T-helper 17 cell (primary cell): ENCODE results near the gene CPT2. TPM values are rescaled to one million over a fixed set of nuclear protein-coding genes. Genes with fewer than 3 reads are reported as not detected.
A peak's percentile ranks its signal among the peaks of the same experiment; 100 is the strongest.

Experiments used
- ATAC-seq: fragments of 150-1000 bp; cut with Tn5 transposase; 2 replicates; pipeline ENCODE4 v1.10.0; 2021; ENCODE audit warnings: mild to moderate bottlenecking, moderate library complexity
- DNase-seq, 3 donors: peaks; one replicate each; pipeline versions ENCODE4 v3.0.0 to v3.0.0-alpha.2; 2020 to 2021
- H3K9me3 ChIP-seq: one replicate; pipeline ENCODE4 v1.7.0; 2013; ENCODE audit warnings: low read length, mild to moderate bottlenecking; ENCODE audit not compliant: control insufficient read depth, poor library complexity, severe bottlenecking
- H3K27ac Mint-ChIP-seq: one replicate; pipeline ENCODE4 v1.8.0; 2022; ENCODE audit warnings: mild to moderate bottlenecking, moderate library complexity, mixed read lengths
- H3K27me3 Mint-ChIP-seq: one replicate; pipeline ENCODE4 v1.8.0; 2022; ENCODE audit warnings: mixed read lengths
- H3K36me3 Mint-ChIP-seq: one replicate; pipeline ENCODE4 v1.8.0; 2022; ENCODE audit warnings: low read depth, mixed read lengths
- H3K4me1 Mint-ChIP-seq: one replicate; pipeline ENCODE4 v1.8.0; 2022; ENCODE audit warnings: mild to moderate bottlenecking, mixed read lengths
- H3K4me3 Mint-ChIP-seq: one replicate; pipeline ENCODE4 v1.8.0; 2022; ENCODE audit warnings: mild to moderate bottlenecking, moderate library complexity, mixed read lengths
- total RNA-seq, 4 donors: library from RNA in 2 of 4; stranded (reverse) in 2 of 4; gene quantifications; one replicate each; pipeline ENCODE4 v1.2.3 and lab custom pipeline; 2022 to 2026

The CPT2 gene
- total RNA-seq, 2 donors from 2014 or later: 9.2 to 9.5 TPM

GRCh38 chr1:53207726-53208125, 11.1 kb downstream of the CPT2 start:
- no peaks in the 10 kb centered on the region for H3K9me3 ChIP-seq
- DNase-seq (no peak), ATAC-seq (no peak)
- Mint-ChIP-seq H3K4me3 (no peak overlapping the region), H3K36me3 (peaks cover 30% of the 10 kb centered on the region), H3K27ac (no peak overlapping the region), H3K4me1 (peaks cover 7% of the 10 kb centered on the region), H3K27me3 (no peaks in the 10 kb centered on the region)

- no peak overlapping the region for H3K27ac Mint-ChIP-seq
- no peak for ATAC-seq
- H3K9me3 ChIP-seq: no peaks in the 10 kb centered on the region
These were observed 13.7 kb downstream of the CPT2 start for GRCh38 chr1:53210352-53210751.

GRCh38 chr1:53210954-53211353, 14.3 kb downstream of the CPT2 start:
- H3K27me3 Mint-ChIP-seq: no peaks in the 10 kb centered on the region
- no peak for ATAC-seq

More at GRCh38 chr1:53210352-53210751, 13.7 kb downstream of the CPT2 start:
- Mint-ChIP-seq H3K4me3 (no peak overlapping the region), H3K27me3 (no peaks in the 10 kb centered on the region), H3K36me3 (peaks cover 7% of the 10 kb centered on the region), H3K4me1 (peaks cover 3% of the 10 kb centered on the region)
- no peak for DNase-seq

GRCh38 chr1:53214376-53214940, 17.8 kb downstream of the CPT2 start:
- DNase-seq: no peak

More at GRCh38 chr1:53210954-53211353, 14.3 kb downstream of the CPT2 start:
- Mint-ChIP-seq H3K4me1 (peaks cover 3% of the 10 kb centered on the region), H3K4me3 (no peak overlapping the region), H3K36me3 (peaks cover 7% of the 10 kb centered on the region), H3K27ac (no peak overlapping the region)
- DNase-seq: no peak
- H3K9me3 ChIP-seq: no peaks in the 10 kb centered on the region

GRCh38 chr1:53218201-53218600, 21.6 kb downstream of the CPT2 start:
- no peak for ATAC-seq
- Mint-ChIP-seq H3K27ac (no peak overlapping the region), H3K27me3 (no peaks in the 10 kb centered on the region), H3K4me3 (no peak overlapping the region), H3K4me1 (peaks cover 15% of the 10 kb centered on the region), H3K36me3 (no peaks in the 10 kb centered on the region)
- H3K9me3 ChIP-seq: no peaks in the 10 kb centered on the region
- DNase-seq: no peak

More at GRCh38 chr1:53214376-53214940, 17.8 kb downstream of the CPT2 start:
- no peaks in the 10 kb centered on the region for H3K27me3 Mint-ChIP-seq
- peaks cover 6% of the 10 kb centered on the region for H3K4me1 Mint-ChIP-seq
- peaks cover 2% of the 10 kb centered on the region for H3K36me3 Mint-ChIP-seq
- ATAC-seq: no peak
- H3K9me3 ChIP-seq: no peaks in the 10 kb centered on the region
- H3K27ac Mint-ChIP-seq: no peak overlapping the region
- no peak overlapping the region for H3K4me3 Mint-ChIP-seq

- no peak for ATAC-seq
- no peaks in the 10 kb centered on the region for H3K9me3 ChIP-seq
- Mint-ChIP-seq H3K27me3 (no peaks in the 10 kb centered on the region), H3K4me1 (peaks cover 15% of the 10 kb centered on the region), H3K27ac (peak overlapping the region; percentile 92), H3K36me3 (no peaks in the 10 kb centered on the region), H3K4me3 (peak overlapping the region; percentile 85)
- DNase-seq: no peak
These were observed 23.1 kb downstream of the CPT2 start for GRCh38 chr1:53219711-53220110.

GRCh38 chr1:53220171-53220961, 23.7 kb downstream of the CPT2 start, which contains the start of gene CZIB:
Gene CZIB (minus strand): TSS chr1:53220634. CDS start chr1:53220575, 59 bp downstream.
- DNase-seq: peak; percentile 81 to 91 (median 87)
- Mint-ChIP-seq H3K27me3 (no peaks in the 10 kb centered on the region), H3K36me3 (no peaks in the 10 kb centered on the region), H3K4me3 (peak within 1 kb of the TSS; percentile 85), H3K4me1 (peaks cover 15% of the 10 kb centered on the region), H3K27ac (peak within 1 kb of the TSS; percentile 92)
- ATAC-seq: peak; percentile 94
- no peaks in the 10 kb centered on the region for H3K9me3 ChIP-seq

GRCh38 chr1:53220962-53221286, 24.3 kb downstream of the CPT2 start:
- no peaks in the 10 kb centered on the region for H3K9me3 ChIP-seq
- peaks cover 15% of the 10 kb centered on the region for H3K4me1 Mint-ChIP-seq
- peak overlapping the region; percentile 85 for H3K4me3 Mint-ChIP-seq
- peak overlapping the region; percentile 92 for H3K27ac Mint-ChIP-seq
- no peaks in the 10 kb centered on the region for H3K27me3 Mint-ChIP-seq
- no peaks in the 10 kb centered on the region for H3K36me3 Mint-ChIP-seq
- DNase-seq (no peak), ATAC-seq (no peak)

GRCh38 chr1:53237638-53238037, 41.0 kb downstream of the CPT2 start:
- peak overlapping the region; percentile 99 for H3K4me3 Mint-ChIP-seq
- no peaks in the 10 kb centered on the region for H3K27me3 Mint-ChIP-seq
- peaks cover 23% of the 10 kb centered on the region for H3K4me1 Mint-ChIP-seq
- H3K36me3 Mint-ChIP-seq: peaks cover 13% of the 10 kb centered on the region
- H3K9me3 ChIP-seq: no peaks in the 10 kb centered on the region
- peak overlapping the region; percentile 96 for H3K27ac Mint-ChIP-seq
- no peak for ATAC-seq
- no peak for DNase-seq

- peak within 1 kb of the TSS; percentile 96 for H3K27ac Mint-ChIP-seq
These were observed 41.9 kb downstream of the CPT2 start, which contains the start of gene MAGOH for GRCh38 chr1:53238197-53239155. Gene MAGOH (minus strand): TSS chr1:53238518. CDS start chr1:53238448, 70 bp downstream.

GRCh38 chr1:53241828-53242227, 45.2 kb downstream of the CPT2 start:
- Mint-ChIP-seq H3K27ac (no peak overlapping the region), H3K36me3 (peaks cover 6% of the 10 kb centered on the region), H3K27me3 (no peaks in the 10 kb centered on the region), H3K4me1 (peaks cover 13% of the 10 kb centered on the region), H3K4me3 (no peak overlapping the region)
- no peaks in the 10 kb centered on the region for H3K9me3 ChIP-seq
- no peak for DNase-seq
- ATAC-seq: no peak

More at GRCh38 chr1:53238197-53239155, 41.9 kb downstream of the CPT2 start, which contains the start of gene MAGOH:
- H3K4me1 Mint-ChIP-seq: peaks cover 23% of the 10 kb centered on the region
- peak within 1 kb of the TSS; percentile 99 for H3K4me3 Mint-ChIP-seq
- peaks cover 13% of the 10 kb centered on the region for H3K36me3 Mint-ChIP-seq
- ATAC-seq: peak; percentile 98
- H3K27me3 Mint-ChIP-seq: no peaks in the 10 kb centered on the region
- peak; percentile 87 to 94 (median 88) for DNase-seq
- H3K9me3 ChIP-seq: no peaks in the 10 kb centered on the region

GRCh38 chr1:53242381-53242780, 45.8 kb downstream of the CPT2 start:
- no peak overlapping the region for H3K4me3 Mint-ChIP-seq
- H3K4me1 Mint-ChIP-seq: peaks cover 10% of the 10 kb centered on the region
- no peak for DNase-seq
- ATAC-seq: no peak
- H3K9me3 ChIP-seq: no peaks in the 10 kb centered on the region
- no peak overlapping the region for H3K27ac Mint-ChIP-seq
- H3K27me3 Mint-ChIP-seq: no peaks in the 10 kb centered on the region
- peaks cover 6% of the 10 kb centered on the region for H3K36me3 Mint-ChIP-seq

GRCh38 chr1:53244141-53244540, 47.5 kb downstream of the CPT2 start:
- H3K27ac Mint-ChIP-seq: no peak overlapping the region
- peaks cover 2% of the 10 kb centered on the region for H3K36me3 Mint-ChIP-seq
- H3K9me3 ChIP-seq: no peaks in the 10 kb centered on the region
- H3K4me3 Mint-ChIP-seq: no peak overlapping the region
- peaks cover under 1% of the 10 kb centered on the region for H3K4me1 Mint-ChIP-seq
- no peaks in the 10 kb centered on the region for H3K27me3 Mint-ChIP-seq
- DNase-seq (no peak), ATAC-seq (no peak)
